Germinal center (tissue), 1 donor: ENCODE measurements around the gene PDZK1.
"Not testable (repeated sequence)": the region's sequence is repeated elsewhere in the genome, so short reads cannot be mapped to it uniquely, and the experiment has no call there.

Source experiments
- DNase-seq: peaks from one replicate; pipeline ENCODE4 v3.0.0; 2012; ENCODE audit warnings: mixed read lengths, low spot score

Gene PDZK1

DNA sequence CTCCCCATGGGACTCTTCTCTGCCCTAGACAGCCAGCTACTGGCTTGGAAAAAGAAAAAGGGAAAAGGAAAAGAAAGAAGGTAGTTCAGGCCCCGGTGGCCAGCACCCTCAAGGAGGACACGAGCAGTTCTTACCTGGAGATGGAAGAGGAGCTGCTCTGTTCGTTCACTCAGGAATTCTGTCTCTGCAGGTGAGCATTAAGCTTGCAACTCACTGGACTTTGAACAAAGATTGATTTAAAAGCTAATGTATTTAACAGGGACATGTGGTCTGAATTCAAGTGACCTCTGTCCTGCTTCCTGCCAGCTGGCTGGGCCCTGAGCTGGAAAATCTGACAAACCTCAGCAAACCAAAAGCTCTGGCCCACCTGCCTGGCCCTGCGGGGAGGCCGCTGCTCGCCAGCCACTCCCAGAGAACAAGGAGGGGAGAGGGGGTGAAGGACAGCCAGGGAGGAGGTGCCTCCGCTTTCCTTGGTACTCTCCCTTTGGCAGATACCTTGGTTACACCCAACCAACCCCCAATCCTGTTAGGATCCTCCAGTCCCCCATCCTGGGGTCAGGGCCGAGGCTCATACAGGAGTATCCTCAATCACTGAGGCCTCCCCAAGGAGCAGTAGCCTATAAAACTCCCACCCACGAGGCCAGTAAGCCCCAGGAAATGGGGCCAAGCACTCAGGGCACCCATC, at the start of gene PDZK1:
Gene PDZK1 (minus strand): TSS at position 186 of the 685 bp plus-strand sequence. CDS start 19,347 bp downstream, outside the sequence.
- no peak for DNase-seq

DNA sequence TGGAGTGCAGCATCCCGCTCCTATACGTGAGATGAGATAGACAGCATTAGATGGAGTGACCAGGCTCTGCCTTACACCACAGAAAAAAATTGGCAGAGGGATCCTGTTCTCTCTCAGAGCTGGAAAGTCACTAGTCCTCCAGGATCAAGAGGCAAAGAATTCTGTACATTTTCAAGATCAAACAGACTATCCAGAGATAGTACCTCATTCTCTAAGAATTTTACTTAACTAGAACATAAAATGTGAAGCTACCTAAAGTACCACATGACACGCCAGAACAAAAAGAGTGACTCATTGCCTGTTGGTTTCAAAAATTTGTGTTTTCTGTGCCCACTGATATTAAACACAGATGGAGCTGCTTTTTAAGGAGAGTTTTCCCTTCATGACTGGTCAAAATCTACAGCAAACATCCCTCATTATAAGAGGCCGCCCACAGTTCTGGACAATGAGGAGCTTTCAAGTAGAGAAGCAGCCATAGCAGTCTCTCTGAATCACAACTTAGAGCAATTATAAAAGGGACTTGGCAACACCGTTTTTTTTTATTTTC, 44.4 kb upstream of the PDZK1 start:
- no peak for DNase-seq

DNA sequence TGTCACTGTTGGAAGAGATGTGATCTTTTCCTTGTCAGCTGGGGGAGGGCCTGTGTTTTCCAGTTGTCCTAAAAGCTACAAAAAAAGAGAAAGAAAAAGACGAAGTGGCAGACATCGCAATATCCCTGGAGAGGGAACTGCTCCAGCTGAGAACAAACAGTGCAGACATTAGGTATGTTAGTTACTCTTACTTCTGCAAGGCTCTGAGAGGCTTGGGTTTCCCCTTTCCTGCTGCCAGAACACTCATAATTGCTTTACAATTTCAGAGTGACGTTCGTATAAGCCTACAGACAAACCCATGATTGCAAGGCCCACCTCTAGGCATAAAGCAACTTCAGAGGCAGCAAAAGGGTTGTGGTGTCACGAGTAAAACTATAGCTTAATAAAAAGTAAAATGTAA, 43.3 kb upstream of the PDZK1 start:
- DNase-seq: no peak

DNA sequence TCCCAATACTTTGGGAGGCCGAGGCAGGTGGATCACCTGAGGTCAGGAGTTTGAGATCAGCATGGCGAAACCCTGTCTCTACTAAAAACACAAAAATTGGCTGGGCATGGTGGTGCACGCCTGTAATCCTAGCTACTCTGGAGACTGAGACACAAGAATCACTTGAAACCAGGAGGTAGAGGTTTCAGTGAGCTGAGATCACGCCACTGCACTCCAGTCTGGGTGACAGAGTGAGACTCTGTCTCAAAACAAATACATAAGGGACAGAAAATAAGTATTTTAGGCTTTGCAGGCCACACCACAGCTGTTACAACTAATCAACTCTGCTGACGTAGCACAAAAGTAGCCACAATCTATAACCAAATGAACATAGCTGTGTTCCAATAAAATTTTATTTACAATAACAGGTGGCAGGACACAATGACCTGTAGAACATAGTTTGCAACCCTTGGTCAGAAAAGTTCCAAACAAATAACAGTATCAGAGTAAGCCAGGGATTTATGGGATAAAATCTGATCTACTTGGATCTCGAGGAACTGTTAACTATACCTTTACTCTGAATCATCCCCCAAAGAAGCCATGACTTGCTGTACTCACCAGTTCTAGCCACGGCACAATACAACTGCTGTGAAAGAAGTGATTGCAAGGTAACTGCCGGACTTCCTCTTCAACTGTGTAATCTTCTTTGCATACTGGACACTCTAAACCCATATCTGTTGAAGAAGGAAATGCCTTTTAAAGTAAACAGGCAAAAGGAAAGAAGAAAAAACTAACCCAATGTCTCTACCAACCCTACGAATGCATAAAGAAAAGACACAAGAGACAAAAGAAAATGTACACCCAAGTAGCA, 40.5 kb upstream of the PDZK1 start:
- DNase-seq: no peak

DNA sequence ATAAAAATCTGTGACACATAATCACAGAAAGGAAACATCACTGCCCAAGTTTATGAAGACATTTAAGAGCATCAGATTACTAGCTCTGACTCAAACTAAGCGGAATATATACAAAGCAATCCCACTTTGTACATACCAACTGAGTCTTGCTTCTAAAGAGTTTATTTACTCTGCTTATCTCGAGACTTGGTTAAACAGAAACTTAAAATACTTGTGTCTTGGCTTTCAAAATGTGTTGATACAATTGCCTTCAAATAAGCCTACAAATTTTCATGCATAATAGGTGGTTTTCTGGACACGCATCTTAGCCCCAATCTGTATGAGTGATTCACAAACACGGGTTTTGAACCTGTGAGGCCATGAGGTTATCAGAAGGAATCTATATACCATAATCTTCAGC, 33.1 kb upstream of the PDZK1 start:
- DNase-seq: no peak

DNA sequence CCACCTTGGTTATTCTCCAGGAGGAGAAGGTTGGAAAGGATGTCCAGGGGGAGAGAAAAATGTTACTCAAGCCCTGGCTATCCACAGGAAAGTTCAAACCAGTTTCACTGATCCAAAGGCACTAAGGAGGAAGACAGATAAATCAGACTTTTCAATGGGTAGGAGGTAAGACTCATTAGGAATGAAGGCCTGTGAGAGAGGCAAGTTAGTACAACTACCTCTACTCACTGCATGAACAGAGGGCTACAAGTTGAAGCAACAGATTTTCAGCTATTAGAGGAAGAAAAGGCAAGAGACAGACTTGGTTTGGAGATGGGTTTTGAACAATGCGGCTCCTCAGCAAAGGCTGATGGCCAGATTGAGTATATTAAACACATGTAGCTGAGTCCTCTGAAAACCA, 29.0 kb upstream of the PDZK1 start:
- DNase-seq: no peak

DNA sequence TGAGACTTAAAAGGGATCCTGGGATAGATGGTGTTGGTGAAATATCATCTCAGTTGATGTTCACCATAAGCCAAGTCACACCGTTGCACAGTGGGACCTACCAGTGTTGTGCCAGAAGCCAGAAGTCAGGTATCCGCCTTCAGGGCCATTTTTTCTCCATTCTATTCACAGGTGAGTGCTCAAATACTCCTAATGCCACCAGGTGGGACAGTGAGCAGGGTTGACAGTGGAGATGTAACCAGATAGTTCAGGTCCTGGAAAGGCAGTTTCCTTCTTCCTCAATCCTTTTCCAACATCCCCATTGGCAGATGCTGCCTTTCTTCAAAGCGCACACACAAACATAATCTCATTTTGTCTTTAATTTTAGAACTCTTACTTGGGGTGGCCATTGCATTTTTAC, 23.7 kb upstream of the PDZK1 start:
- DNase-seq: no peak

DNA sequence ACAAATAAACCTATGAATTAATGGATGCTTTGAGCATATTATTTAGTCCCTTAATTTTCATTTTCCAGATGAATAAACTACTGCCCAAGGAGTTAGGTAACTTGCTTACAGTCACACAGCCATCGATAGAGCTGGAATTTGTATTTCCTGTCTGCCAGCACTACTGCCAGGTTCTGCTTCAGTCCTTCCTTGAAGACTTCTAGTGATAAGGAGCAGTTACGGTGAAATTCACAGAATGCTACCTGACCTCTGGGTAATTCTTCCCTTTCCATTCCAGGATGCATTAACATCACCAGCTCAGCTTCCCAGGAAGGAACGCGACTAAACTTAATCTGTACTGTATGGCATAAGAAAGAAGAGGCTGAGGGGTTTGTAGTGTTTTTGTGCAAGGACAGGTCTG, 23.3 kb upstream of the PDZK1 start:
- DNase-seq: no peak

DNA sequence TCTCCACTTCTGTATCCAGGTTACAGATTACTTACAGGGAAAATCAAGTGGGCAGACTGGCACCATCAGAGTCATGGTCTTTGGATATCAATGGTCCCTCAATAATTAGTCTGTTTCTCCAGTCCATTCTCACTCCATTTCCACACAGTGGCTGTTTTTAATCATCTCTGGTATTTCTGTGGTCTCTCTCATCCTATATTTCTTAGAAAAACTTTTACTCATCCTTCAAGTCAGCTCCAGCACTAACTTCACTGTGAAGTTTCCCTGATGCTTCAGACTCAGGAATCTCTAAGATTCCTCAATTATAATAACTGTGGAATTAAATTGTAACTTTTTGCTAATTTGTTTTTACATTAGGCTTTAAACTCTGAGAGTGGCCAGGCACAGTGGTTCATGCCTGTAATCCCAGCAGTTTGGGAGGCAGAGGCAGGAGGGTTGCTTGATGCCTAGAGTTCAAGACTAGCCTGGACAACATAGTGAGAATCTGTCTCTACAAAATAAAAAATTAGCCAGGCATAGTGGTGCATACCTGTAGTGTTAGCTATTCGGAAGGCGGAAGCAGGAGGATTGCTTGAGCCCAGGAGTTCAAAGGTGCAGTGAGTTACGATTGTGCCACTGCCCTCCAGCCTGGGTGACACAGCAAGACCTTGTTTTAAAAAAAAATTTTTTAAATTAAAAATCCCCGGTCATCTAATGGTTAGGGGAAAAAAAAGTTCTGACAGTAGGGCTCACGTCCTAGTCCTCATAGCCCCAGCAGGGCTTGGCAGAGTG, 22.7 kb upstream of the PDZK1 start:
- no peak for DNase-seq

DNA sequence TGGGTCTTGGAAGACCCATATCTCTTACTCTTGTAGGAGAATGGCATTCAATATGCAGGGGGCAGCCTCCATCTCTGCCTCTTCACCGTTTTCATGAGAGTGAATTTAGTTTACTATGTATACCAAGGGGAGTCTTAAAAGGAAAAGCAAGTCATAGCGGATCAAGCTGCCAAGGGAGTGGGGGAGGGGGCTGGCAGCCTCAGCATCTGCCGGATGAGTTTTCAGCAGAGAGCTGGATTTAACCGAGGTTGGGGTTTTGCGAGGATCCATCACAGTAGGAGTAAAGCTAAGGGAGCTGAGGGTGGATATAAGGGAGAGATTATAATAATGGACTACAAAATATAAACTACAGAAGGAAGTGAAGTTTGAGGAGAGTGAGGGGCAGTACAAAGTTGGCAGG, 22.0 kb upstream of the PDZK1 start:
- no peak for DNase-seq

DNA sequence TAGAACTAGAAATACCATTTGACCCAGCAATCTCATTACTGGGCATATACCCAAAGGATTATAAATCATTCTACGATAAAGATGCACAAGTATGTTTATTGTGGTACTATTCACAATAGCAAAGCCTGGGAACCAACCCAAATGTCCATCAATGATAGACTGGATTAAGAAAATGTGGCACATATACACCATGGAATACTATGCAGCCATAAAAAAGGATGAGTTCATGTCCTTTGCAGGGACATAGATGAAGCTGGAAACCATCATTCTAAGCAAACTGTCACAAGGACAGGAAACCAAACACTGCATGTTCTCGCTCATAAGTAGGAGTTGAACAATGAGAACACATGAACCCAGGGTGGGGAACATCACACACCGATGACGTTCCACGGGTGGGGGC, 19.0 kb upstream of the PDZK1 start:
- not testable (repeated sequence) for DNase-seq

DNA sequence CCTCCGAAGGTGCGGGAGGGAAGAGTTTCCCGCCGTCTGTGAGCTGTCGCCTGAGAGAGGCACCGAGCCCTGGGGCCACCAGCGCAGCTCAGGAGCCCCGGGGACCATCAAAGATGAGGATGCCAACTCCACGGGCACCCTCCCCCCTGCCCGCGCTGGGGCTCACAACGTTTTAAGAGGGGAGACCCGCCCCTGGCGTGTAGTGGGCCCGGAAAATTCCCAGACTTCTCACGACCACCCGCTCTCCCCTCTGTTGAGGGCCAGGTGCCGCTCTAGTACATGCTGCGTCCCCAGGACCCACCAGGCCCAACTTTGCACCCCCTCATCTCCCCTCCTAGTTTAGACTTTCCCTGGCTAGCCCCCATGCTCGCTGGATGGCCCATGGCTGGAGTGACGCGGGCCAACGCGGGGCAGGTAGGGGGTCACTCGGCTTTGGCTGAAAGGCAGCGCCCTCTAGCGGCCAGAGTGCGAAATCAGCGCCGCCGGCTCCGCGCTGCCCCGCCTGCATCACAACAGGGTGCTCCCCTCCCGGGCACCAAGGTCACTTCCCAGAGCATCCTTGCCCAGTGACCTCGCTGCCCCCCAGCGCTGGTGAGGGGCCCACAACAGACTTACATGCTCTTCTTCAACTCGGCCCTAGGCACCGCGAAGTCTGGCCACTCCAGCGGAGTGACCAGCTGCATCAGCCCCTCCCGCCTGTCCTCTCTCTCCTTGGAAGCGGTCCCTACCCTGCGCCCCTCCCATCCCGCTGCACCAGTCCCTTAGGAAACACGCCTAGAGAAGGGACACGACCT, 13.9 kb upstream of the PDZK1 start:
- peak; percentile 55 for DNase-seq

DNA sequence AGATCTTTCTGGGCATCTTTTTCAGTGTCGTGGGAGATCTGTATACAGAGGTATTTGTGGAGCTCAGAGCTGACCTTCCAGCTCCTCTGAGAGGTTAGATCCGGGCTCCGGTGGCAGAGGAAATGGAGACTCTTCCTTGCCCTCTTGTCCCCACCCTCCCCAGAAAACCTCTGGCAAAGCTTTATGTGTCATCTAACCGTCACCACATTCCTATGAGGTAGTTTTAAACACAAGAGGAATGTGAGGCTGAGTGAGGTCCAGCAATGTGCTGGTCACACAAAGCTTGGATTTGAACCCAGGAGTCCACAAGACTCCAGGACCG, 13.3 kb upstream of the PDZK1 start:
- no peak for DNase-seq

DNA sequence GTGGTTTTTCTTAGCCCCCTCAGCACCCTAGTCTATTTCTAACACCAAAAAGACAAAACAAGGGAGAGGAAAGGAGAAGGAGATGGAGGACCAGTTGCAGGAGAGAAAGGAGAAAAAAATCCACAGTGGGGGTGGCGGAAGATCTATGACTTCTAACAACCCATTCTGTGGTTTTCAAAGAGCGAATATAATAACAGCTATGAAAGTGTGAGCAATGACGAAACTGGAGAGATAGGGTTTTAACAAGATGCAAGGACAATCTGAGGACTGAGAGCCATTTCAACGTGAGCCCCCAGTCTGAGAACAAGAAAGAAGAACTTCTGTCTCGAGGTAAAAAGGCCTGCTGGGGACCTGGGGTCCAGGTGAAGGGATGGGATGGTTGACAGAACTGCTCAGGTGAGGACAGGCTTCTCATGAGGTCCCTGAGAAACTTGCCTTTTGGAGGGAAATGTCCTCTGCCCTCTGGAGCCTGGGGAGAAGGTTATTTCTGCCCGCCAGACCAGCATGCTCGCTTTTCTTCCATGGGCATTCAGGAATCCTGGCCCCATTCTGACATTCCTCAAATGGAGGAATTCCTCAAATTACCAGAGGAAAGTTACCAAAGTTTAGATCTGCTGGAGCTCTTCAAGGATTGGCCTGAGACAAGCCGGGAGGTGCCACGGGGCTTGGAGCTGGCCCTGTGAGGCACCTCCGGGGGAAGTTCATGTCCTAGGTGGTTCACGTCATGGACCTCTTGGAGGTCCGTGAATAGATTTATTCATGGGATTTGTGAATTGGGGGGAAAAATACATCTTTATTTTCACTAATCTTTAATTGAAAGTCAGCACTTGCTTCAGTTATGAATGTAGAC, 12.3 kb upstream of the PDZK1 start, which contains the start of gene CD160:
Gene CD160 (plus strand): TSS at position 270 of the 850 bp plus-strand sequence. CDS start 8,829 bp downstream, outside the sequence.
- no peak for DNase-seq

DNA sequence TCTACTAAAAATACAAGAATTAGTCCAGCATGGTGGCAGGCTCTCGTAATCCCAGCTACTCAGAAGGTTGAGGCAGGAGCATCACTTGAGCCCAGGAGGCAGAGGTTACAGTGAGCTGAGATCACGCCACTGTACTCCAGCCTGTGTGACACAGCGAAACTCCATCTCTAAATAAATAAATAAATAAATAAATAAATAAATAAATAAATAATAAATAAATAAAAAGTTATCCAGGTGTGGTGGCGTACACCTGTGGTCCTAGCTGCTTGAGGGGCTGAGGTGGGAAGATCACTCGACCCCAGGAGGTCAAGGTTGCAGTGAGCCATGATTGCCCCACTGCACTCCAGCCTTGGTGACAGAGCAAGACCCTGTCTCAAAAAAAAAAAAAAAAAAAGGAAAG, 11.3 kb upstream of the PDZK1 start:
- DNase-seq: not testable (repeated sequence)

DNA sequence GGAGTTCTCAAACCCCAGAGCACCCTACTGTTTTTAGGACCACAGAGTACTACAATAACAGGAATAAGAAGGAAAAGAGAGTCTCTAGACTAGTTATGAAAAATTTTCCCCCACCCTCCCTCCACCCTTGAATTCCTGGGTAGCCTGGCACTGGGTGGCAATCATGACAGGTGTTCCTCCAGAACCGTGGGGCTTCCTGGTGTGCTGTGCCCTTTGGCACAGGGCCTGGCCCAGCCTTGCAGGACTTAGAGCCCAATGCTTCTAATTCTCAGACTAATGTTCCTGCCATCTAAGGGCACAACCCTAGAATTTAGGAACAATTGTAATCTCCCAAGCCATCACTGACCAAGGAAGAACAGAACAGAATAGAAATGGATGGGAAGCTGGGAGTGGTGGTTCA, 10.7 kb upstream of the PDZK1 start:
- no peak for DNase-seq

DNA sequence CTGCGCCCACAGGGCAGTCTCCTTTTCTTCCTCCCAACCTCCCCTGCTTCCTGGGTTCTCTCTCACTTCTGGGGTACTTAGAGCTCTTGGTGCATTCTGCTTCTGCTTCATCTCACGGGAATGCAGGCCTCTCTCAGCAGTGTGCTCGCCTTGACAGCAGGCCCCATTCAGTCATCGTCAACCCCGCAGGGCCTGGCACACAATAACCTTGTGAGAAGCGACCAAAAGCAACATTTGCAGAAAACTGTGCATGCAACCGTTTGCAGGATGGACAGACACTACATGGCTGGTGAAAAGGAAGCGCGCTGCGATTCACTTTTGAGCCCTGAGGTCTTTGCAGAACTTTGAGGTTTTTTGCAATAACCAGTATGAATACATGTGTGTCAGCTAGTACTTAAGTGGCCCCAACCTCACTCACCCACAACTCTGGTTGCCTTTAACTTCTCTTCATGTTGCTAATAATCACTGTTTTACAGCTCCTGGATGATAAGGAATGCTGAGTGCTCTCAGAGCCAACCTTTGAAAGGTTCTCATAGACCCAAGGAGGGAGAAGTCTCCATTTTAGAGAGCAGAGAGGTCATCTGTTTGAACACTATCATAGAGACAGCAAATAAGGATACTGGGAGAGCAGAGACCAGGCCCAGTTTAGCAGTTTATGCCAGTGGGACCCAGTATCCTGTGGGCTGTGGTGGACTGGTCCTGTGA, 9.6 kb upstream of the PDZK1 start:
- DNase-seq: no peak

DNA sequence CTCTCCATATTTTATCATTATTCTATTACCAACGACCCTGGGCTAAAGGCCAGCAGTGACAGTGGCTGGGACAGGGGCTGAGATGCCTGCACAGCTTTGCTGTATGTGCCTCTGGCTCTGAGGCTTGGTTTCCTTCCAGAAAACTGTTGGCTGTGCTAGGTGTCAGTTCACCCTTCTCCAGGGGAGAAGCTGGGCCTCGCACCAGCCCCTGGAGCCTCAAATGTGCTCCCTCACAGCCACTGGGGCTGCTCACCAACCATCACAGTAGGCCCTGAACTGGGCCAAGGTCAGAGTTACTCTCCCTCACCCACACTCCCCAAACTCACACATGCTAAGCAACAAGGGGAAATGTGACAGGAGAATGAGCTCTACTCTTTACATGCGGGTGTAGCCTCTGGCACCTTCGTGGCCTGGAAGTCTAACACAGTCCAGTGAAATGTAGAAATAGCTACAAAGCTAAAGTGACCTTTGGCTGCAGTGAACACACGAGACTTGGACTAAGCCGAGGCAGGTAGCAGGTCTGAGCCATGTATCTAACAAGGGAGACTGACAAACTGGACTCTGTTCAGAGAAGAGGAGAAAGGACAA, 7.5 kb upstream of the PDZK1 start:
- DNase-seq: no peak

DNA sequence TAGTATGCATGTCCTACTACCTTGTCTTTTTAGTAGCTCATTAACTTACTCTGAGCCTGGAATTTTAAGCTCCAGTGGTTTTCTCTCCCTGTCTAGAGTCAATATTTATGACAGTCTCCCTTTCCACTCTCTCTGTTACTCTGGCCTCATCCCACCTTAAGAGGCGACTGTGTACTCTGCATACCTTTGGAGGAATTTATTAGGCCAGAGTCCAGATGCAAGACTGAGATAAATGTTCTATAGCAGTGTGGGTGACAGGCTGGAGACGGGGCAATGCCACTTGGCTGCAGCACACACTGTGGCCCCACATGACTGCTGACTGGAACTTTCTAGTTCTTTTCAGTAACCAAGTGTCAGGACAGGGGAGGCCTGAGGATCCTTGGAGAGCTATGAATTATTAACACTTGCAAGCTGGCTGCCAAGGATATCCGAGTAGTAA, 4.1 kb upstream of the PDZK1 start:
- DNase-seq: no peak
